ENCODE measurements around the gene TGFB2.

- TF ChIP-seq EZH2 (IDR thresholded peaks at IDR 0.05; ENCODE audit: borderline replicate concordance, low read length), result no peak
- TF ChIP-seq, protein P1, sequence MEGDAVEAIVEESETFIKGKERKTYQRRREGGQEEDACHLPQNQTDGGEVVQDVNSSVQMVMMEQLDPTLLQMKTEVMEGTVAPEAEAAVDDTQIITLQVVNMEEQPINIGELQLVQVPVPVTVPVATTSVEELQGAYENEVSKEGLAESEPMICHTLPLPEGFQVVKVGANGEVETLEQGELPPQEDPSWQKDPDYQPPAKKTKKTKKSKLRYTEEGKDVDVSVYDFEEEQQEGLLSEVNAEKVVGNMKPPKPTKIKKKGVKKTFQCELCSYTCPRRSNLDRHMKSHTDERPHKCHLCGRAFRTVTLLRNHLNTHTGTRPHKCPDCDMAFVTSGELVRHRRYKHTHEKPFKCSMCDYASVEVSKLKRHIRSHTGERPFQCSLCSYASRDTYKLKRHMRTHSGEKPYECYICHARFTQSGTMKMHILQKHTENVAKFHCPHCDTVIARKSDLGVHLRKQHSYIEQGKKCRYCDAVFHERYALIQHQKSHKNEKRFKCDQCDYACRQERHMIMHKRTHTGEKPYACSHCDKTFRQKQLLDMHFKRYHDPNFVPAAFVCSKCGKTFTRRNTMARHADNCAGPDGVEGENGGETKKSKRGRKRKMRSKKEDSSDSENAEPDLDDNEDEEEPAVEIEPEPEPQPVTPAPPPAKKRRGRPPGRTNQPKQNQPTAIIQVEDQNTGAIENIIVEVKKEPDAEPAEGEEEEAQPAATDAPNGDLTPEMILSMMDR (conservative IDR thresholded peaks at IDR 0.05 in 1 of 2, IDR thresholded peaks at IDR 0.05 in 1 of 2; ENCODE audit: extremely low read depth in 1 of 2, insufficient read depth in 1 of 2, low read depth in 1 of 2, low read length in 2 of 2), result no peak
Measured at GRCh38 chr1:218305472-218306064, 39.6 kb upstream of the TGFB2 start.

Measured in mammary epithelial cell (primary cell).